HAP-1 (cell line): ENCODE data around the gene KNSTRN.
A peak's percentile ranks its signal among the peaks of the same experiment; 100 is the strongest.

Source experiments
- DNase-seq, 2 experiments: peaks; one replicate each; pipeline ENCODE4 v3.0.0-alpha.2; 2016 to 2020; ENCODE audit warnings: low spot score in 2 of 2
- H3K27me3 ChIP-seq: fragments of 250-450 bp; sonication (Bioruptor Pico); 2 replicates; pipeline ENCODE4 v1.5.1; 2020; ENCODE audit warnings: low read depth, mild to moderate bottlenecking, moderate library complexity
- H3K36me3 ChIP-seq: fragments of 250-450 bp; sonication (Bioruptor Pico); replicated peaks from 2 replicates; pipeline ENCODE4 v1.5.1; 2020; ENCODE audit warnings: mild to moderate bottlenecking
- H3K4me1 ChIP-seq: fragments of 250-450 bp; sonication (Bioruptor Pico); 2 replicates; pipeline ENCODE4 v1.5.1; 2020; ENCODE audit warnings: mild to moderate bottlenecking
- H3K4me3 ChIP-seq: fragments of 250-450 bp; sonication (Bioruptor Pico); 2 replicates; pipeline ENCODE4 v1.5.1; 2020; ENCODE audit warnings: mild to moderate bottlenecking, moderate library complexity
- H3K9me3 ChIP-seq: fragments of 250-450 bp; sonication (Bioruptor Pico); 2 replicates; pipeline ENCODE4 v1.5.1; 2020; ENCODE audit warnings: mild to moderate bottlenecking, moderate library complexity
- in situ Hi-C: fragments of 300-500 bp; cut with MboI; formaldehyde crosslinking; loops from 3 replicates; pipeline ENCODE4 v1.14.3; 2020; ENCODE audit warnings: low sequenced_read_pairs, inconsistent platforms, mixed read lengths

Gene KNSTRN

GRCh38 chr15:40440743-40441564, 58.4 kb downstream of the KNSTRN start, which contains the start of gene BAHD1:
BAHD1 (plus strand) TSS chr15:40440953; CDS start chr15:40458465, 17,512 bp downstream.
- H3K36me3 ChIP-seq: no peaks in the 10 kb centered on the region
- no peaks in the 10 kb centered on the region for H3K9me3 ChIP-seq
- H3K4me3 ChIP-seq: peak within 1 kb of the TSS; percentile 63
- in situ Hi-C loops: no loop called here
- H3K4me1 ChIP-seq: peaks cover 45% of the 10 kb centered on the region
- peak; percentile 93 to 99 for DNase-seq
- H3K27me3 ChIP-seq: peaks cover 7% of the 10 kb centered on the region

DNA sequence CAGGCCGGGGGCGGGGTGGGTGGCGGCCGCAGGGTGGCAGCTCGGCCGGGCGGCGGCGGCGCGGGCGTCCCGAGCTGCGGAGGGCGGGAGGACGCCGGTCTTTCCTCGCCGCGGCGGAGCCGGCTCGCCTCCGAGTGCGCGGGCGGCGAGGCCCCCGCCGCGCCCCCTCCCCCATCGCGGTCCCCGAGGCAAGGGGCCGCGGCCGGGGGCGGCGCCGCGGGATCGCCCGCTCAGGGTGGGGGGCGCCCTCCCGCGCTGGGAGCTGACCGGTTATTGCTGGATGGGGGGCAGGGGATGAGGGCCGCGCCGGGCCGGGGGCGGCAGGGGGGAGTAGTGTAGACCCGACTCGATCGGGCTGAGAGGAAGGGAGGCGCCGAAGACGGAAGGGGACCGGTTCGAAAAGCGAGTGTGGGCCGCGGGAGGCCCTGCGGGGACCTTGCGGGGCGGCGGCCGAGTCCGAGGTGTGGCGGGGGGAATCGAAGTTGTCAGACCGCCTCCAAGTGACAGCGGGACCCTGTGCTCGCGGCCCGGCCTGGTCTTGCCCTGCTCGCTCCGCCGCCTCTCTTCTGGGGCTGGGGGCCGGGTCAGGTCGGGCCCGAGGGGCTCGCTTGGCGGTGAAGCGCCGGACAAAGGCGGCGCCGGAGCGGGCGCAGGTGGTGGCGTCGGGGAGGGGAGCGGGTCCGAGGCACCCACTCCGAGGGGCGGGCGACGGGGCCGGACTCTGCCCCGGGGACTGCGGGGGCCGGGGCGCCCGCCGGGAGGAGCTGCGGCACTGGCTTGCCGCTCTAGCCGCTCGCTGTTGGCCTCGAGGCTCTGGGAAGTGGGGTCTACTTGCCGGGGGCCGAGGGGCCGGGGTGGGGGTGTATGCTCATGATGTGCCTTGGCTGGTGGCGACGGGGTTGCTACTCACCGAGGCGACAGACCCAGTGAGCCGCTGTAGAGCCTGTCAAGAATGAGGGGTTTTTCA, 59.3 kb downstream of the KNSTRN start:
- H3K27me3 ChIP-seq: peaks cover 4% of the 10 kb centered on the region
- in situ Hi-C loops: no loop called here
- peaks cover 39% of the 10 kb centered on the region for H3K4me1 ChIP-seq
- DNase-seq: peak in 1 of 2 experiments; percentile 52
- H3K4me3 ChIP-seq: peak overlapping the region; percentile 63
- no peaks in the 10 kb centered on the region for H3K36me3 ChIP-seq
- no peaks in the 10 kb centered on the region for H3K9me3 ChIP-seq

DNA sequence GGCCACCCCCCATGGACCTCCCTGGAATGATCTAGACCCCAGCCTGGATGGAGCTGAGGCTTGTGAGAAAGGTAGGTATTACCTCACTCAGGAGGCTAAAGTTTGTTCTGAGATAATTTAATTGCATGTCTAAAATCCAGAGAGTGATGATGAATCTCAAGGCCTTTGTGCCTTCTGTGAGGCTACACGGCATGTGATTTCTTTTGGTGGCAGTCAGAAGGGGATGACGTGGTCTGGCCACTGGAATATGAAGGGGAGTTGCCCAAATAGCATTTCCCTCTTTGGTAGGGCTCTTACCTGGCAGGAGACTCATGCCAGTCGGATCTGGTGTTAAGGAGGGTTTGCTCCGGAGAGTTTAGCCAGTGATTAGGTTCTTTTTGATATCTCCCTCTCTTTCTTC, 60.7 kb downstream of the KNSTRN start:
- no peak for DNase-seq
- Histone ChIP-seq H3K4me1 (peaks cover 32% of the 10 kb centered on the region), H3K4me3 (no peak overlapping the region), H3K27me3 (no peaks in the 10 kb centered on the region), H3K36me3 (no peaks in the 10 kb centered on the region), H3K9me3 (no peaks in the 10 kb centered on the region)
- in situ Hi-C loops: no loop called here

GRCh38 chr15:40443846-40444245, 61.3 kb downstream of the KNSTRN start:
- no peaks in the 10 kb centered on the region for H3K9me3 ChIP-seq
- H3K36me3 ChIP-seq: no peaks in the 10 kb centered on the region
- no peak overlapping the region for H3K4me3 ChIP-seq
- peaks cover 32% of the 10 kb centered on the region for H3K4me1 ChIP-seq
- no peak for DNase-seq
- in situ Hi-C loops: no loop called here
- H3K27me3 ChIP-seq: no peaks in the 10 kb centered on the region
